ENCODE data around the gene MRNIP.

DNA sequence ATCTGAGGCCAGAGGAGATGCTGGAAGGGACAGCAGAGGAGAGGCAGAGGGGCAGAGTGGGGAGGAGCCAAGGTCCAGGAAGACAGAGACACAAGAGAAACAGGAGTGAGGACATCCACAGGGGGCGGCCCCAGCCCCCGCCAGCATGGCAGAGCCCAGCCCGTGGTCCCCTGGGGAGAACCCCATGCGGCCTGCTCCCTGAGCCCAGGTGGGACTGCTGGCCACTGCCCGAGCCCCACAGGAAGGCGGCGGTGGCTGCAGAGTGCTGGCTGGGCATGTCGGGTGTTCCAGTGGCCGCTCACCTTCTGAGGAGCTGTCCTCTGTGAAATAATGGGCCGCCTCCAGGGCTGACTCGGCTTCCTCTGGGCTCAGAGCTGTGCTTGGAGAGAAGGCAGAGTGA lies 8.9 kb upstream of the MRNIP start:
- TF ChIP-seq CTCF (IDR thresholded peaks at IDR 0.05; ENCODE audit: insufficient read depth, low read length, poor library complexity, severe bottlenecking): no peak
- TF ChIP-seq EZH2phosphoT487 (conservative IDR thresholded peaks at IDR 0.05; ENCODE audit: low read length): no peak

Data from SU-DHL-6 (cell line).